Measurements from ENCODE around the gene PCBD1.

The PCBD1 gene

GRCh38 chr10:70932392-70933196 lies 44.2 kb upstream of the PCBD1 start:
- DNase-seq (ENCODE audit: low read depth) = peak; percentile 8
- H3K4me3 ChIP-seq (ENCODE audit: low read length) = no peak overlapping the region
- no peak for TF ChIP-seq CTCF (conservative IDR thresholded peaks at IDR 0.05; ENCODE audit: low read length)

- DNase-seq (ENCODE audit: low read depth) = peak; percentile 6
- TF ChIP-seq CTCF (conservative IDR thresholded peaks at IDR 0.05; ENCODE audit: low read length) = no peak; the same call in 1 of the 2 replicates
- H3K4me3 ChIP-seq (ENCODE audit: low read length) = no peak overlapping the region
Observed at GRCh38 chr10:70931168-70931815, 42.9 kb upstream of the PCBD1 start.

GRCh38 chr10:70930263-70931000 lies 42.1 kb upstream of the PCBD1 start:
- DNase-seq (ENCODE audit: low read depth) = no peak
- no peak for TF ChIP-seq CTCF (conservative IDR thresholded peaks at IDR 0.05; ENCODE audit: low read length)
- no peak overlapping the region for H3K4me3 ChIP-seq (ENCODE audit: low read length)

- TF ChIP-seq CTCF (conservative IDR thresholded peaks at IDR 0.05; ENCODE audit: low read length) = no peak
- H3K4me3 ChIP-seq (ENCODE audit: low read length) = no peak overlapping the region
- no peak for DNase-seq (ENCODE audit: low read depth)
Observed at GRCh38 chr10:70928140-70928539, 39.8 kb upstream of the PCBD1 start.

GRCh38 chr10:70927189-70927943 lies 39.0 kb upstream of the PCBD1 start:
- DNase-seq (ENCODE audit: low read depth) = no peak
- TF ChIP-seq CTCF (conservative IDR thresholded peaks at IDR 0.05; ENCODE audit: low read length) = no peak
- no peak overlapping the region for H3K4me3 ChIP-seq (ENCODE audit: low read length)

GRCh38 chr10:70926226-70927000 lies 38.0 kb upstream of the PCBD1 start:
- DNase-seq (ENCODE audit: low read depth) = no peak
- H3K4me3 ChIP-seq (ENCODE audit: low read length) = no peak overlapping the region
- no peak for TF ChIP-seq CTCF (conservative IDR thresholded peaks at IDR 0.05; ENCODE audit: low read length)

Data from AG10803 (cell line).